Activated CD8-positive, alpha-beta T cell treated with anti-CD3 and anti-CD28 coated beads, Interleukin-2, amount 10 ng/mL, durations not matched to agents 7 days and 5 days (primary cell): ENCODE data around the gene PLOD1. TPM values are rescaled to one million over a fixed set of nuclear protein-coding genes. Genes with fewer than 3 reads are reported as not detected.

Experiments used
- ATAC-seq: fragments of 150-1000 bp; cut with Tn5 transposase; one replicate; pipeline ENCODE4 v1.10.0; 2021; ENCODE audit warnings: moderate library complexity
- CTCF ChIA-PET: fragments of 350-600 bp; sonication (Branson Sonifier 250); formaldehyde crosslinking; loops from one replicate; lab custom pipeline; 2021; ENCODE audit warnings: antibody characterized with exemption; lab: Charles Lee
- POLR2A ChIA-PET: fragments of 350-600 bp; sonication (Branson Sonifier 250); formaldehyde crosslinking; loops from one replicate; lab custom pipeline; 2021; ENCODE audit warnings: antibody characterized with exemption; lab: Charles Lee
- DNase-seq: peaks from one replicate; pipeline ENCODE4 v3.0.0-alpha.2; 2020
- H3K27ac Mint-ChIP-seq: one replicate; pipeline ENCODE4 v1.8.0; 2021; ENCODE audit warnings: mild to moderate bottlenecking, mixed read lengths
- H3K27me3 Mint-ChIP-seq: one replicate; pipeline ENCODE4 v1.8.0; 2021; ENCODE audit warnings: low read depth, mixed read lengths
- H3K36me3 Mint-ChIP-seq: one replicate; pipeline ENCODE4 v1.8.0; 2021; ENCODE audit warnings: low read depth, mixed read lengths
- H3K4me1 Mint-ChIP-seq: one replicate; pipeline ENCODE4 v1.8.0; 2021; ENCODE audit warnings: low read depth, mixed read lengths
- H3K4me3 Mint-ChIP-seq: one replicate; pipeline ENCODE4 v1.8.0; 2021; ENCODE audit warnings: mild to moderate bottlenecking, mixed read lengths
- H3K9me3 Mint-ChIP-seq: one replicate; pipeline ENCODE4 v1.8.0; 2022; ENCODE audit warnings: mixed read lengths; ENCODE audit not compliant: insufficient read depth
- total RNA-seq, 2 experiments: library from RNA; stranded (reverse); gene quantifications; one replicate each; pipeline ENCODE4 v1.2.3, GENCODE V29; 2021

The PLOD1 gene
- total RNA-seq, 2 experiments from 2014 or later: 25.0 to 26.1 TPM

GRCh38 chr1:12010746-12011570, 76.4 kb downstream of the PLOD1 start:
- Mint-ChIP-seq H3K27ac (no peak overlapping the region), H3K9me3 (no peaks in the 10 kb centered on the region), H3K27me3 (no peaks in the 10 kb centered on the region), H3K4me1 (peaks cover 29% of the 10 kb centered on the region), H3K4me3 (no peak overlapping the region), H3K36me3 (peaks cover 65% of the 10 kb centered on the region)
- CTCF ChIA-PET: interaction anchor here (1.6 kb wide), 2 partner anchors 9 to 20 kb away, joined by 4 to 6 read pairs; no protein-coding TSS in a partner anchor
- POLR2A ChIA-PET: interaction anchor here (1.2 to 1.3 kb wide), 2 partner anchors 101 to 103 kb away, joined by 6 to 8 read pairs; no protein-coding TSS in a partner anchor
- no peak for ATAC-seq
- DNase-seq: no peak

- peaks cover 60% of the 10 kb centered on the region for H3K36me3 Mint-ChIP-seq
- no peak overlapping the region for H3K4me3 Mint-ChIP-seq
- ChIA-PET POLR2A (interaction anchor here (1.2 kb wide), 1 partner anchor 102 kb away, joined by 6 read pairs; no protein-coding TSS in a partner anchor), CTCF (no interaction called here)
- H3K27ac Mint-ChIP-seq: peak overlapping the region; percentile 75
- ATAC-seq (no peak), DNase-seq (no peak)
- H3K9me3 Mint-ChIP-seq: no peaks in the 10 kb centered on the region
- peaks cover 32% of the 10 kb centered on the region for H3K4me1 Mint-ChIP-seq
- H3K27me3 Mint-ChIP-seq: no peaks in the 10 kb centered on the region
Observed at GRCh38 chr1:12011998-12012397, 77.5 kb downstream of the PLOD1 start.

- no peak overlapping the region for H3K4me3 Mint-ChIP-seq
- H3K9me3 Mint-ChIP-seq: no peaks in the 10 kb centered on the region
- peaks cover 54% of the 10 kb centered on the region for H3K36me3 Mint-ChIP-seq
- no peak for DNase-seq
- CTCF ChIA-PET: no interaction called here
- POLR2A ChIA-PET: interaction anchor here (1.2 kb wide), 1 partner anchor 103 kb away, joined by 6 read pairs; no protein-coding TSS in a partner anchor
- H3K27me3 Mint-ChIP-seq: no peaks in the 10 kb centered on the region
- H3K4me1 Mint-ChIP-seq: peaks cover 32% of the 10 kb centered on the region
- H3K27ac Mint-ChIP-seq: peak overlapping the region; percentile 75
- ATAC-seq: no peak
Observed at GRCh38 chr1:12012560-12013316, 78.2 kb downstream of the PLOD1 start.

- ATAC-seq (no peak), DNase-seq (no peak)
- Mint-ChIP-seq H3K36me3 (peaks cover 46% of the 10 kb centered on the region), H3K4me3 (no peak overlapping the region), H3K9me3 (no peaks in the 10 kb centered on the region), H3K4me1 (peaks cover 35% of the 10 kb centered on the region), H3K27me3 (no peaks in the 10 kb centered on the region), H3K27ac (no peak overlapping the region)
- ChIA-PET POLR2A (interaction anchor here (0.6 to 1.6 kb wide), 2 partner anchors 105 to 107 kb away, joined by 4 to 6 read pairs; no protein-coding TSS in a partner anchor), CTCF (no interaction called here)
Observed at GRCh38 chr1:12014141-12014991, 79.8 kb downstream of the PLOD1 start.

- POLR2A ChIA-PET: interaction anchor here (1.6 kb wide), 1 partner anchor 107 kb away, joined by 6 read pairs; no protein-coding TSS in a partner anchor
- Mint-ChIP-seq H3K4me3 (no peak overlapping the region), H3K36me3 (peaks cover 39% of the 10 kb centered on the region)
Observed at GRCh38 chr1:12015001-12015491, 80.5 kb downstream of the PLOD1 start.

GRCh38 chr1:12015499-12015898, 81.0 kb downstream of the PLOD1 start:
- peaks cover 39% of the 10 kb centered on the region for H3K4me1 Mint-ChIP-seq

More at GRCh38 chr1:12015001-12015491, 80.5 kb downstream of the PLOD1 start:
- Mint-ChIP-seq H3K27ac (no peak overlapping the region), H3K4me1 (peaks cover 36% of the 10 kb centered on the region), H3K27me3 (no peaks in the 10 kb centered on the region), H3K9me3 (no peaks in the 10 kb centered on the region)
- CTCF ChIA-PET: no interaction called here
- ATAC-seq: no peak
- DNase-seq: no peak

GRCh38 chr1:12016182-12016581, 81.7 kb downstream of the PLOD1 start:
- Mint-ChIP-seq H3K27me3 (no peaks in the 10 kb centered on the region), H3K4me1 (peaks cover 39% of the 10 kb centered on the region), H3K36me3 (peaks cover 29% of the 10 kb centered on the region), H3K4me3 (no peak overlapping the region), H3K27ac (no peak overlapping the region), H3K9me3 (no peaks in the 10 kb centered on the region)
- no peak for DNase-seq
- ChIA-PET POLR2A (interaction anchor here (1.0 to 1.3 kb wide), 2 partner anchors 107 to 108 kb away, joined by 3 to 6 read pairs; no protein-coding TSS in a partner anchor), CTCF (interaction anchor here (0.6 to 1.0 kb wide), 2 partner anchors 108 to 178 kb away, joined by 3 to 4 read pairs; no protein-coding TSS in a partner anchor)
- no peak for ATAC-seq

More at GRCh38 chr1:12015499-12015898, 81.0 kb downstream of the PLOD1 start:
- ChIA-PET POLR2A (interaction anchor here (1.3 kb wide), 1 partner anchor 107 kb away, joined by 6 read pairs; no protein-coding TSS in a partner anchor), CTCF (no interaction called here)
- H3K9me3 Mint-ChIP-seq: no peaks in the 10 kb centered on the region
- no peak overlapping the region for H3K27ac Mint-ChIP-seq
- peaks cover 36% of the 10 kb centered on the region for H3K36me3 Mint-ChIP-seq
- DNase-seq (no peak), ATAC-seq (no peak)
- no peak overlapping the region for H3K4me3 Mint-ChIP-seq
- H3K27me3 Mint-ChIP-seq: no peaks in the 10 kb centered on the region

- H3K4me1 Mint-ChIP-seq: peaks cover 14% of the 10 kb centered on the region
- no peak for DNase-seq
- peaks cover 20% of the 10 kb centered on the region for H3K36me3 Mint-ChIP-seq
- no peaks in the 10 kb centered on the region for H3K27me3 Mint-ChIP-seq
- POLR2A ChIA-PET: interaction anchor here (0.6 to 4.0 kb wide), 3 partner anchors 91 to 179 kb away, joined by 3 to 87 read pairs (median 4); no protein-coding TSS in a partner anchor
- peak; percentile 10 for ATAC-seq
- CTCF ChIA-PET: interaction anchor here (0.7 to 2.5 kb wide), 7 partner anchors 11 to 338 kb away, joined by 3 to 22 read pairs (median 3); no protein-coding TSS in a partner anchor
- H3K4me3 Mint-ChIP-seq: peak overlapping the region; percentile 83
- no peaks in the 10 kb centered on the region for H3K9me3 Mint-ChIP-seq
- peak overlapping the region; percentile 87 for H3K27ac Mint-ChIP-seq
Observed at GRCh38 chr1:12019858-12020509, 85.5 kb downstream of the PLOD1 start.

GRCh38 chr1:12021616-12022015, 87.1 kb downstream of the PLOD1 start:
- POLR2A ChIA-PET: interaction anchor here (4.0 kb wide), 1 partner anchor 113 kb away, joined by 87 read pairs; no protein-coding TSS in a partner anchor
- no peak overlapping the region for H3K27ac Mint-ChIP-seq

GRCh38 chr1:12022036-12022435, 87.5 kb downstream of the PLOD1 start:
- CTCF ChIA-PET: interaction anchor here (0.7 kb wide), 1 partner anchor 9 kb away, joined by 4 read pairs; no protein-coding TSS in a partner anchor
- POLR2A ChIA-PET: interaction anchor here (1.1 to 4.0 kb wide), 2 partner anchors 113 to 114 kb away, joined by 7 to 87 read pairs; no protein-coding TSS in a partner anchor
- ATAC-seq (no peak), DNase-seq (no peak)
- Mint-ChIP-seq H3K36me3 (peaks cover 33% of the 10 kb centered on the region), H3K4me1 (peaks cover 11% of the 10 kb centered on the region), H3K27me3 (no peaks in the 10 kb centered on the region), H3K9me3 (no peaks in the 10 kb centered on the region), H3K27ac (no peak overlapping the region), H3K4me3 (no peak overlapping the region)

More at GRCh38 chr1:12021616-12022015, 87.1 kb downstream of the PLOD1 start:
- ATAC-seq: no peak
- no peak for DNase-seq
- CTCF ChIA-PET: interaction anchor here (0.7 kb wide), 1 partner anchor 9 kb away, joined by 4 read pairs; no protein-coding TSS in a partner anchor
- H3K4me1 Mint-ChIP-seq: peaks cover 11% of the 10 kb centered on the region
- H3K36me3 Mint-ChIP-seq: peaks cover 31% of the 10 kb centered on the region
- no peaks in the 10 kb centered on the region for H3K9me3 Mint-ChIP-seq
- no peaks in the 10 kb centered on the region for H3K27me3 Mint-ChIP-seq
- no peak overlapping the region for H3K4me3 Mint-ChIP-seq
